Fibroblast of upper back skin (primary cell): Measurements from ENCODE around the gene UBE2D3.
"Not testable (repeated sequence)": the region's sequence is repeated elsewhere in the genome, so short reads cannot be mapped to it uniquely, and the experiment has no call there.

ENCODE experiments used
- DNase-seq: peaks from one replicate; pipeline ENCODE4 v3.0.0-alpha.2; 2013

UBE2D3 gene

DNA sequence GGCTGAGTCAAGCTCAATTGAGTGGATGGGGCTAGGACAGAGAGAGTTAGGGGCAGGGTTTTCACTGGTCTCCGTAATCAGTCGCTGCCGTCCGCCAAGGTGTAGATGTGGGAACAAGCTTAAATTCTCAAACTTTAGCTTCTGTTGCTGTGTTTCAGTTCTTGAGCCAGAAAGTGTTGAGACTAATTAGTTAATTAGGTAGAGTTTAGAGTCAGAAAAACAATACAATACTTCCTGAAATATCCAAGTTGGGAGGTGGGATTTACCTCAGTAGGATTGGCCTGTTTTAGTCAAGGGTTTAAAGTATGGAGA is 1.1 kb upstream of the UBE2D3 start:
- no peak for DNase-seq

DNA sequence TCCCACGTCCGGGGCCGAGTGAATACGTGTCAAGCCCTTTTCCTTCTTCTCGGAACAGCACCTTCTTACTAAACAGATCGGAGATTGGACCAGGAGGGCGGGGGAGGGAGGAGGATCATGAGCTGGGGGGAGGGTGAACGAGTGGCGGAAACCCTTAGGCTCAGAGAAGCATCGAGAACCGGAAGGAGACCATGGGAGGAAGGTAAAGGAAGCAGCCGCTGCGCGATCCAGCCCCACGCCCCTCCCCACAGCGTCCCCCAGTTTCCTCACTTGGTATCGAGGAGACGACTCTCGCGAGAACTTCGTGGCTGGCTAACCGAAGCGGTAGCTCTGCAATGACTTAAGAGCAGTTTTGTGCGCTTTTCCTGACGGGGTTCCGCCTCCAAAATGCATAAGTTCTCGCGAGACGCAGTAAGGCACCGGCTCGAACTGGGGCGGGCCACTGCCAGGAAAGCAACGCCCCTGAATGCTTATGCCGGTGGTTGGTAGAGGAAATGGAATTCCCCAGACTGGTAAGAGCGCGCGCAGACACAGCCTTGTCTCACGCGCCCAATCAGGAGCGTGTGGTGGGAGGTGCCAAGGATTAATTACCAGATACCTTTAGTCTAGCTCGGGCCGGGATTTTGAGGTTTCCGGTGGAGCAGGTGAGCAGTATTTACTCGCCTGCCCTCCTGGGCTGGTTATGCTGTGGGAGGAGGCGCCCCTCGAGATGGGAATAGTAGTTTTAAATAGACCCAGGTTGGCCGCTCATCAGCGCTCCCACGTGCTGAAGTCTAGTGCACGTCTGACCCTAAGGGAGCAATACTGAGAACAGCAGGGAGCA is 534 bp upstream of the UBE2D3 start:
- peak; percentile 100 for DNase-seq

DNA sequence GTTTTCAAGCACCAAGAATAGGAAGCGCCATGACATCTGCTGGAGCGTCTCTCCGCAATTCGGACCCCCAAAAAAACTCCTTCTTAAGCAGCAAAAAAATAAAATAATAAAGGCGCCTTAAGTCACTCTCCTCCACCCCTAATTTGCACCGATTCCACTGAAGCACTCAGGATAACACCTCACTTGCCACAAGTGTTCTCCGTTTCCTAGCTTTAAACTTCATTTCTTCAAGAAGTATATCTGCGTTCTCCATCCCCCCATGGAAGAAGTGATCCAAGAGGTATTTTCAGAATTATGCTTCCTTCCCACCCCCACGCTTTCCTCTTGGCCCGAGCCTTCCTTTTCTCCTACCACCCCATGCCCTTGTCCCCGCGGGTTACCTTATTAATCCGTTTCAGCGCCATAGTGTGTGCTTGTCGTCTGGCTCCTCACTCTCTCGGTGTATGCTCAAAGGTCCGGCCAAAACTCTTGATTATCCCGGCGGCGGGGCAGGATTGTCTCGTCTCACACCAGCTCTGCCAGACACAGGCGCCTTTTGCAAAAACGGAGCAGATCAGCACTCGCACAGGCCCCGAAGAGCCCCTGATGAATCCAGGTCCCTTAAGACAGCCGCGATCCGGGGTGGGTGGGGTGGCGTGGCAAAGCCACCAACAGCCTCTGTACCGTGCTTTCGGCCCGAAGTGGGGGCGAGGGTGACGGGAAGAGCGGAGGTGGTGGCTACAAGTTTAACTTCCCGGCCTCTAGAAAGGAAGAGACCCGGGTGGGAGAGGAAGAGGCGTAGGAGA is 1.1 kb downstream of the UBE2D3 start:
- no peak for DNase-seq

DNA sequence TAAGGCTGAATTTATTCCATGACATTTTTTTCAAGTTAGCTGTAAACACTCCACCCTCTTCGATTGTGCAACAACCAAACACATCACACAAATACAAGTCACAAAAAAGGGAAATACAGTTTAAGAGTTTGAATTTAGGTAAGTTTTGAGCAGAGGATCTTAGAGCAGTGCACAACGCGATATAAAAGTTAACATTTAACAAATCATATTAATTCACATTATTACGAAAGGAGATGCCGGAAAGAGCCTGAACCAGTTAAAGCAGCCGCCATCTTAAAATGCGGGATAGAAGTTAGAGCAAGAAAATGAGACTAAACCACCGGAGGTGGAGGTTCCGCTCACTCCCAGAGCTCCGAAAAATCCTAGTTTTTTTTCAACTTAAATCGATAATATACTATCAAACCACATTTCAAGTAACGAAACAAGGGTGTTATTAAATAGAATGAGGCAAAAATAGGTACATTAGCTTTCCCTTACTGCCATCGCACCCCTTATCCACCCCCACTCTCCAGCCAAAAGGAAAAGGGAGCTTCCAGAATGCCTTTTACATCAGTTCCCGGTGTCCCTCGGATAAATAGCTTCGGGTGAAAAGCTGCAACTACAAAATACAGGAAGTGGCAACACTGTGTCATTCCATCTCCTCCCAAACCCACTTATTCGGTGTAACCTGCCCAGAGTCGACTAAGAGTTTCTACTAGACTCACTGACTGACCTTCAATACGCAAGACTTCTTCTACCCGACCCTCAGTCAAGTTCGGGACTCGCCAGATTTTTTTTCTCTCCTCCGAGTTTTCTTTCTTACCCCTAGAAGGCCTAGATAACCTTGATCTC is 1.9 kb downstream of the UBE2D3 start:
- DNase-seq: peak; percentile 75

DNA sequence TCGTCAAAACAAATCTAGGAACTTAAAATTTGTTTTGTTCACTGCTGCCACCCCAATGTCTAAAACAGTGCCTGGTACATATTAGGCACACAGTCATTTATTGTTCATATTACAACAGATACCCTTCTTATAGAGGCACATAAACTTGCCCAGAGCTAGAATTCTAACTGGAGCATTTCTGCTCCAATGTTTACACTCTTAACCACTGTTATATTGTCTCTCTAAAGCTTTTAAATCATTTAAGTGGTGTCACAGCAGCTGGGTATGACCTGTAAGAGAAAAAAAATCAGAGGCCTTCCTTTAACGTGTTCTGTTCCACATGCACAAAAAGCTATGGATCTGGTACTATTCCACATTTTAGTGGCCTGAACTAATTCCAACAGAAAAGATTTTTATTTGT is 3.0 kb downstream of the UBE2D3 start:
- no peak for DNase-seq

DNA sequence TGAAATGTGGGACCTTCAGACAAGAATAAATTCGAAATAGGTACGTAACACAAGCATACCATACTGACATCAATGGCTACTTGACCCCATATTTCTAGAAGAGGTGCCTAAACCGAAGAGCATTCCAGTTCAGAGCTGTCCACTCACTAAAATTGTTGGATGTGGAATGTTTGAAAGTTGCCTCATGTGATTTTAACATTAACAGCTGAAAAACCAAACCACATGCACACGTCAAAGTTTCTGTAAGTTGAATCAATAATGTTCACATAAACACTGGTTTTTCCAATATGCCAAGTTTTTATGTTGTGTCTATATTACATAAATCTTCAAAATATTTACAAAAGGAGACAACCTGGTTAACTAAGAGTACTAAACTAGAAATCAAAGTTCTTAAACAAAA is 3.5 kb downstream of the UBE2D3 start:
- DNase-seq: peak; percentile 21

DNA sequence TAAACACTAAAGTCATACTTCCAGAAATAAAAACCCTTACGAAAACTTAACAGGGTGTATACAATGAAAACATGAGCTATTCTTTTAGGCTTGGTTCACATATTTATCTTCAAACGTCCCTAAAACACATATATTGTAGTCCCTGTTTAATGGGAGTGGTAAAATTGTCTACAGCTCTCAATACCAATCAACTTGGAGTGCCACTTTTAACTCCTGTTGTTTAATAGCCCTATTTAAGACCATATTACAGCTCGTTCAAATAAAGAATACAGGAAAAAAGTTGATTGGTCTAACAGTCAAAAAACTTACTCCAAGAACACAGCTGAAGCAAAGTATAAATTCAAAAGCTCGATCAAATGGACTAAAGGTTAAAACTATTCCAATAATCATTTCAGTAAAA is 3.9 kb downstream of the UBE2D3 start:
- DNase-seq: no peak

DNA sequence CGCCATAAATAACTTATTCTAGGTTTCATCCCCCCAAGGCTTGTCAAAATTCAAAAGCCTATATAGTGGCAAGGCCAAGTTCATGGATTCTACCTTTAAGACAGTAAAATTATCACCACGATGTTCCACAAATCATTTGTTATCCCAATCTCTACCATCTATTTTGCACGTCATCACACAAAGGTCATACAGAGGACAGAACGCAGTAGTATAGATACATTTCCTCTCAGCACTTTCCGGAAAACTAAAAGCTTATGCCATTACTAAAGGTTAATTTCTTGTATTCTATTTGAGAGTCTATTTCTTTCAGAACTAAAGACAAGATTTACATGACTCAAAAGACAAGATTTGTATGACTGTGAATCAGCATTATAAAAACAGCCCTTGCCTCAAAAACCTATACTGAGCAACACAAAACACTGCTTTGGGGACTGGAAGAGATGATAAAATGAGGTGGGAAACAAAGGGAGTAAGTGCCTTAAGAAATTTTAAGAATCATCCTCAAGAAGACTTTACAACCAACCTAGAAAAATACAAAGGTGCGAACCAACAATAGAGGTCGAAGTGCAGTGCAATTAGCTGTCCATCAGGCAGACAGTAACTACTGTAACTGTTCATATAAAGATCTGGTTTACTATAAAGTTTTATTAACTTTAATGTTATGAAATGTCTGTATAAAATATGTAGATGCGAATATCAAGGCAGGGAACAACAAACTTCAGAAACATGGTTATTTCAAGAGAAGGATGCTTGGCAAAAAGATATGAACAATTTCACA is 7.6 kb downstream of the UBE2D3 start:
- DNase-seq: no peak

DNA sequence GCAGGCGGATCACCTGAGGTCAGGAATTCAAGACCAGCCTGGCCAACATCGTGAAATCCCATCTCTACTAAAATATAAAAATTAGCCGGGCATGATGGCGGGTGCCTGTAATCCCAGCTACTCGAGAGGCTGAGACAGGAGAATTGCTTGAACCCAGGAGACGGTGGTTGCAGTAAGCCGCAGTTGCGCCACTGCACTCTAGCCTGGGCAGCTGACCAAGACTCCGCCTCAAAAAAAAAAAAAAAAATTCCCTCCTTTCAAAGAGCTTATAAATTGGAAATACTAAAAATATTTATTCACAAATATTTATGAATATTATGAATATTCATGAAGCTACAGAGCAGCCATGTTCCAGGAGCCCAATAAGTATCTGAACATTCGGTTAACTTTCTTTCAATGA is 8.3 kb downstream of the UBE2D3 start:
- not testable (repeated sequence) for DNase-seq

DNA sequence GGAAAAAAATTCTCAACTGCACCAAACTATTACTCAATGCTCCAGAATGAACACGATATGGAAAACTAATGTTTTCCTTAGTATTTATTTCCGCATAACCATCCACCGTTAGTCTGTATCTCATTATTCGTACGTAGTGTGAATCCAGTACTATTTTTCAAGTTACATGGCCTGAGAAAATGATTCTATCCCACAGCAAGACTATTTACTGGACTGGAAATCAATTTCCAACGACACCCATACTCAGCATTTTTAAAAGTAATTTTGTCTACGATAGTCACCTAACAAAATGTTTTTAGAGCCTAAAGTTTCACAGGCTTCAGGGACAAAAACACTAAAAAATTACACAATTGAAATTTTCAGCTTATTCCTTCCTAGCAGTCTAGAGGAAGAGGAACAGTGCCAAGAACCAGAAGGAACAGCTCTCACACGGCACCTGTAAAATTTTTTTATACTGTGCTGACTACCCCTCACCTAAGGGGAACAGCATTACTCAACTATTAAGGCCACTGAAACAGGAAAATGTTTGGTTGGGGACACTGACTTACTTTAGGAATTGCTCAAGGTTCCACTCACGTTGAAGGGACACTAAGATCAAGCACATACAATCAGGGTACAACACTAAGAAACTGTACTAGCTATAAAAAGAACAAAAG is 9.6 kb downstream of the UBE2D3 start:
- no peak for DNase-seq

DNA sequence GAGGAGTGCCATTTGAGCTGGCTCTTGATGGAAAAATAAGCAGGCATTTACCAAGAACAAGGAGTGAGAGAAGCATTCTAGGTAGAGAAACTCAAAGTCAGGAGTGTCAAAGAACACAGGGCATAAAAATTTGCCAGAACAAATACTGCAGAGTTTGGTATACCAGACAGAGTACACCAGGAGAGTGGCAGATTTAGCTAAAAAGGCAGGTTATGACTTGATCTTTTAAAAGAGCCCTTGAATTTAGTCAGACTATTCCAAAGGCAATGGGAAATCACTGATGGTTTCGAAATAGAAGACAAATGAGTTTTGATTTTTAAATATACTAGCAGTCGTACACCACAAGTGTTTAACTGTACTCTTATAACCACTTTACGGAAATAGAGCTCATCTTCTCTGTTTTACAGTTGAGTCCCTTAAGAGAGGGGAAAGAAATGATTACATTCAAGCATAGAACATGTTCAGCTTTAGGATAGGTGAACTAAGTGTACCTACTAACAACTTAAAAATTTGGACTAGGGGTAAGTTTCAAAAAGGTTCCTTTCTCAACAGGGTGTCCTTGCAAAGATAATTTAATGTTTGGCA is 10.2 kb downstream of the UBE2D3 start:
- no peak for DNase-seq

DNA sequence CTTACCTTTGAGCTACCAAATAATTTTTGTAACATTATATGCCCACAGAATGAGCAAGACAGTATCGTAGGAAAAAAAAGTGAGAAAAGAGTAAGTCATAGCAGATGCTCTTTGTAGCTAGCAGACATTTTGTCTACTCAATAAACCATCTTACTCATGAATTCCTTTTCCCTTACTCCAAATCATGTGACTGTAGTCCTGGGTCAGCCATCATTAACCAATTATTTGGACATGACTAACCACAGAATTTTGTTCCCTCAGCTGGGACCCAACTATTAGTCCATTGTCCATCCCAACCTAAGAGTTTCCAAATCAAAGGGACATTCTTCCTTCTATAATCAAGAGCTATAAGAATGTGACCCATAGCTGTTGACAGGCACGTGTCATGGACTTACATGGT is 11.4 kb downstream of the UBE2D3 start:
- peak; percentile 88 for DNase-seq

DNA sequence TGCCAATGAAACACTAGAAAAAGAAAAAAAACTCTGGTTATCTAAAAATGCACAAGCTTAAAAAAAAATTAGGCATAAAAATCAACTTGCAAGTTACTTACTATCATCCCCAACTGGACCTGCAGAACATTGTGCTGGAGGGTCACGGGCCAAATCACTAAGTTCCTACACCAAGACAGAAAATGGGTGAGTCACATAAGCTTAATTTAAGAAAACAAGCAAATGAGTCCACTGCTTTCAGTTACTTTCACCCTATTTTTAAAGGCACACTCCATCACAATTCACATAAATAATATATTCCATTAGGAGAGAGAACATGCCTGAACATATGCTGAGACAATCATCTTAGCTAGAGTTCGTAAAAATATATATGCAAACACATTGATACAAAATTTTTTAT is 17.7 kb downstream of the UBE2D3 start:
- no peak for DNase-seq

DNA sequence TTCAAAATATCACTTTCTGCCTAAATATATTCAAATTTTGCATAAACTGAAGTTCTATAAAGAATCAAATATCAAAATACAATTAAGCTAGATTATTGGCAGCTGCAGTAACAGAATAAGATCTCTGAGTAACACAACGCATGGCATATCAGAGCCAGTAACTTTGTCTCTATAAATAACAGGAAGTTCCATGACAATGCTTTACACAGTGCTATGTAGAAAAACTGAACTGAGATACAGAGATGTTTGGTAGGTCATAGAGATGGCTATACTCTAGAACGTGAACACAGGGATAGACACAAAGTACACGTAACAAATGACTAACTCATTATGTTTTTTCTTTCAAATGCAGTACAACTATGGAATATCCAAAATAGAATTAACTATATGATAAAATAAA is 18.2 kb downstream of the UBE2D3 start:
- DNase-seq: no peak

DNA sequence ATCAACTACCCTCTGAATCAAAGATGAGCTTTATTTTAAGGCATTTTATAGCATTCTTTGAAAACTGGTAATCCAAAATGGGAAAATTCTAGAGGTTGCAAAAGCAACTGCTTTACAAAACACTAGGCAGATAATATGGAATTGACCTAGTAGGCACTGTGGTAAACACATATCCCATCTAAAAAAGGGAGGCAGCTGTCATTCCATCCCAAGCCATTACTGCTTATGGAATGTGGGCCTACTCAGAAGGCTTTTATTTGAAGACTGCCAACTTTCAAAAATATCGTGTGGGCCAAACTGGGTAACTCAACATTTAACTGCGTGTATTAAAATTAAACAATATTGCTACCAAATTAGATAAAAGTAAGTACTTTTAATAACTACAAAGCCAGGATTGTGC is 19.3 kb downstream of the UBE2D3 start:
- no peak for DNase-seq

DNA sequence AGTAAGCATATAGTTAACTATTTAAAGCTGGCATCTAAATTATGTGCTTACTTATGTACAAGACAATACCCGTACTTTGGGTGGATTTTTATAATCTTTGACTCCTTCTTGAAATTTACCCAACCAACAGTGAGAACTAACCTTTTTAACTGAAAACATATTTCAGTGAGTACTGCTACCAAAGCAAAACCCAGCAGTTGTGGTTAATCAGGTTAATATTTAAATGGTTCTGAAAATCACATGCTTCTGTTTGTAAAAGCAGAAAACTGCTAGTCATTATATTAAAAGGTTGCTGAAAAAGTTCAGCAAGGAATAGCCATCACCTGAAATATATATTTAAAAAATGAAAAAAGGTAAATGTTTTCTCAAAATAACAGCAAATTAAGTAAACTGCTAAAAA is 20.0 kb downstream of the UBE2D3 start:
- no peak for DNase-seq

DNA sequence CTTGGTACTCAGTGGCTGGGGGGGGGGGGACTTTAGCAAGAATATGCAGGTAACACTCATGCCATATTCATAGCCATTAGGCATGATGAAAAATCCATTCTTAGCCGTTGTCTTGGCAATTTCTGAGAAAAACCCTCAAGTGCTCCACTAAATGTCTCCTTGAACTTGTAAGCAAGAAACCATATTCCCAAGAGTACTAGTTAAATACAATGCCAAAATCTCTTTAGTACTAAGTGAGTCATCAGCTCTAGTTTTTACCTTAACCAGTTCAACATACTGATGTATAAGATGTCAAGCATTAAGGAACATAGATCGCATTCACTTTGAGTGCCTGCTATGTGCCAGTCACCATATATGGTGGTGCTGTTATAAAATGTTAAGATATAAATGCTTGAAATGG is 27.5 kb downstream of the UBE2D3 start:
- peak; percentile 84 for DNase-seq

DNA sequence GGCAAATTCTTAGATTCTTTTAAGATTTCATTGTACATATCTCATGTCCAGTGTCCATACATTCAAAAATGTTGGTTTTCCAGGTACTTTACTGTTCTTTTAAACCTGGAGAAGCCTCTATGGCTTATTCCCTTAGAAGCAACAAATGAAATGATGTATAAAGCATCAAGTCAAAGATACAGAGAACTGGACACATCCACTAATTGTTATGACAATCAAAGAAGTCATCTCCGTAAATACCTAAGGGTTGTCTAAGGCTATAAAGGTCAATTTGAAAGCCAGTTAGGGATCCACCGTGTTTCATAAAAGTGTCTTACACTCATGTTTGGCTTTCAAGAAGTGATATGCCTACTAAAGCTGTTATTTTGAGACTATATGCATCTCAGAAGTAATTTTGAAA is 32.4 kb downstream of the UBE2D3 start:
- DNase-seq: no peak

DNA sequence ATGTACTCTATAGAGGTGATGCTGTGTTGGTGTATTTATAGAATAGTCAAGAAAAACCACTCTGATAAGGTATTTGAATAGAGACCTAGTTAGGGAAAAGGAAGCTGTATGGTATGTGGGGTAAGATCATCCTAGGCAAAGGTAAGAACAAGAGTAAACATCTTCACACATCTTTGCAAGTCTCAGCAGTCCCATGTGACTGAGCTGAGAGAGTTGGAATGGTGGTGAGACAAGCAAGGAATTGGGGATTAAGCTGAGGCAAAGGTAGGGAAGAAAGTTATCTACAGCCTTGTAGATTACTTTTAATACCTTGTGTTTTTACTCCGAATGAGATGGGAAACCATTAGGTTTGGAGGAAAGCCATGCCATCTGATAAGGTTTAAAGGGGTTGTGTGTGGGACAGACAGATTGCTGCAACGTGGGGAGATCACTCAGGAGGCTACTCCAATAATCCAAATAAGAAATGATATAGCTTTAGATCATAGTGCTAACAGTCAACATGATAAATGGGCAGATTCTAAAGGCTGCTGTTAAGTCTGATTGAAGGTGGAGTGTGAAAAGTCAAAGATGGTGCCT is 34.9 kb downstream of the UBE2D3 start:
- no peak for DNase-seq

DNA sequence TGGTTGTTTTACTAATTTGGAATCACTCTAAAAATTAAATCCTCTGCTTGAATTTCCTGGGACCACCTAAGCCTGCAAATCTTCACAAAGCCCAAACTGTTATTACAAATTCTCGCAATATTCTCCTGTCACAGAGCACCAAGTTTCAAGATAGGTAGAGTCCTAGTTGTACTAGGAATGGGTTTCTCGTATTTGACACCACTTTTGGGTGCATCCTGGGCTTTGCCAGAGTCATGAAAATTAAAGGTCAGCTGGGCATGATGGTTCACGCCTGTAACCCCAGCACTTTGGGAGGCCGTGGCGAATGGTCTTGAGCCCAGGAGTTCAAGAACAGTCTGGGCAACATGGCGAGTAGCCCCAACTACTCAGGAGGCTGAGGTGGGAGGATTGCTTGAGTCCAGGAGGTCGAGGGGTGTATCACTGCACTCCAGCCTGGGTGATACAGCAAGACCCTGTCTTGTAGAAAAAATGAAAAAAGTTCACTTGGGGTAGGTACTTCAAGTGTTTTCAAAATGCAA is 36.0 kb downstream of the UBE2D3 start:
- DNase-seq: no peak

DNA sequence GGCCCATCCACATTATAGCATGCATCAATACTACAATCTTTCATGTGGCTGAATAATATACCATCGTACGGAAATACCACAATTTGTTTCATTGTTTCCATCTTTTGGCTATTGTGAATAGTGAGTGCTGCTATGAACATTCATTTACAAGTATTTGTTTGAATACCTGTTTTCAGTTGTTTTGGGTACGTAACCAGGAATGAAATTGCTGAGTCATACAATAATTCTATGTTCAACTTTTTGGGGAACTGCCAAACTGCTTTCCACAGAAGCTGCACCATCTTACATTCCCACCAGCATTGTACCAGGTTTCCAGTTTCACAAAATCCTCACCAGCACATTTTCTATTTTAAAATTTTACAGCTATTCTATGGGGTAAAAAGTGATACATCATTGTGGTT is 38.0 kb downstream of the UBE2D3 start:
- DNase-seq: peak; percentile 86
